ENCODE measurements around the gene RGS9.

The RGS9 gene

DNA sequence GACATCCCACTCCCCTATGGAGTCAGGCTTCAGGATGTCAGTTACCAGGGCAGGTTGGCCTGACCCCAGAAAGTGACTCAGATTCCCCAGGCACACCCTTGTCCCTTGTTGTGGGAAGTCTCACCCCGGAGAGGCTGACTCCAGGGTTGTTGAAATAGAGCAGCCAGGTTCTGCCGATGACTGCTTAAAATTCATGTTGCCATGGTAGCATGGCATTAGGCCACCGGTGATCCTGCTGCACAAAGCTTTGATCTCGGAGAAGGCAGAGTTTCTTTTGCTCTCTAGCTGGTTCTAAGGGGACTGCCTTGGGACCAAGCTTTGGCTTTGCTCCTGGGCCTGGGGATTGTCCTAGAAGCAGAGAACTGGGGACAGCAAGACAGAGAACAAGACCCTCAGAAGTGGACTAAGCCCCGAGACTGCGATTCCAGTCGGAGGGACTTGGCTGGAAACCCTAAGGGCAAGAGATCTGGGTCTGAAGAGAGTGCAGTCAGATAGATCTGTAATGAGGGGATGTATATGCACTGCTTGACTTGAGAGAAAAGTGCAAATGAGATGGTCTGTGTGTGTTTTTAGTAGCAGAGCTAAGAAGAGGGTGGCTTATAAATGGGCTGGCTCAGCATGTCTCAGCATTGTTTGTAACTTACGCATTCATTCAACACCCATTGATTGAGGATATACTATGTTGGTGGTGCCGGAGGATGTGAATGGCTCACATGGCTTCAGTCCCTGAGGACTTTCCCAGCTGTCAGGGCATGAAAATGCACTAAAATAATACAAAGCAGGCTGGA lies 106.9 kb downstream of the RGS9 start:
- Histone ChIP-seq H3K9me3 (ENCODE audit: insufficient read depth, low read length) (no peaks in the 10 kb centered on the region), H3K27ac (ENCODE audit: low read depth, low read length) (no peak overlapping the region), H4K20me1 (ENCODE audit: low read depth, low read length) (no peaks in the 10 kb centered on the region), H3K4me3 (ENCODE audit: insufficient read depth, low read length, poor library complexity, severe bottlenecking) (no peak overlapping the region), H3K36me3 (ENCODE audit: low read length) (no peaks in the 10 kb centered on the region), H3K9ac (ENCODE audit: low read length) (no peak overlapping the region), H3K79me2 (ENCODE audit: insufficient read depth, low read length) (no peaks in the 10 kb centered on the region), H3K9me2 (replicated peaks; ENCODE audit: insufficient read depth, low read length) (no peaks in the 10 kb centered on the region), H3F3A (ENCODE audit: insufficient read depth) (no peaks in the 10 kb centered on the region), H3K27me3 (ENCODE audit: low read length) (no peaks in the 10 kb centered on the region), H2AFZ (ENCODE audit: low read depth, low read length, severe bottlenecking) (no peak overlapping the region), H3K4me2 (ENCODE audit: low read depth, low read length, poor library complexity, severe bottlenecking) (no peak overlapping the region)
- TF ChIP-seq, protein P1, sequence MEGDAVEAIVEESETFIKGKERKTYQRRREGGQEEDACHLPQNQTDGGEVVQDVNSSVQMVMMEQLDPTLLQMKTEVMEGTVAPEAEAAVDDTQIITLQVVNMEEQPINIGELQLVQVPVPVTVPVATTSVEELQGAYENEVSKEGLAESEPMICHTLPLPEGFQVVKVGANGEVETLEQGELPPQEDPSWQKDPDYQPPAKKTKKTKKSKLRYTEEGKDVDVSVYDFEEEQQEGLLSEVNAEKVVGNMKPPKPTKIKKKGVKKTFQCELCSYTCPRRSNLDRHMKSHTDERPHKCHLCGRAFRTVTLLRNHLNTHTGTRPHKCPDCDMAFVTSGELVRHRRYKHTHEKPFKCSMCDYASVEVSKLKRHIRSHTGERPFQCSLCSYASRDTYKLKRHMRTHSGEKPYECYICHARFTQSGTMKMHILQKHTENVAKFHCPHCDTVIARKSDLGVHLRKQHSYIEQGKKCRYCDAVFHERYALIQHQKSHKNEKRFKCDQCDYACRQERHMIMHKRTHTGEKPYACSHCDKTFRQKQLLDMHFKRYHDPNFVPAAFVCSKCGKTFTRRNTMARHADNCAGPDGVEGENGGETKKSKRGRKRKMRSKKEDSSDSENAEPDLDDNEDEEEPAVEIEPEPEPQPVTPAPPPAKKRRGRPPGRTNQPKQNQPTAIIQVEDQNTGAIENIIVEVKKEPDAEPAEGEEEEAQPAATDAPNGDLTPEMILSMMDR (IDR thresholded peaks at IDR 0.05; ENCODE audit: insufficient read depth, low read length, poor library complexity, severe bottlenecking): no peak
- TF ChIP-seq EZH2phosphoT487 (conservative IDR thresholded peaks at IDR 0.05; ENCODE audit: low read length): no peak

DNA sequence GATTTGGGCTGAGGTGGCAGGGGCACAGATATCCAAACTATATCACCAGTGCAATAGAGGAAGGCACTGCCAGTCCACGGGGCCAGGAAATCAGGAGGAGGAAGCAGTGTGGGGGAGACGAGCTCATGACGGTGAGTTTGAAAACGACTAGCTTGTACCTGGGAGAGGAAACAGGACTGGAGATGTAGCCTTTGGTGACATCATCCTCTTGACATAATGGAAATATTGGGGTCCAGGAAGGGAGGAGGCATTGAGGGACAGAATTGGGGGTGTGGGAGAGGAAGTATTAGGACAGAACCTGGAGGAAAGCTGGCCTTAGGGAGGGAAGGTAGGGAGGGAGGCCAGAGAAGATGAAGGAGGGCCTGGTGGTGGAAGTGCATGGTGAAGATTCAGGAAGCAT lies 109.1 kb downstream of the RGS9 start:
- H3K9ac ChIP-seq (ENCODE audit: low read length): no peak overlapping the region
- H3K36me3 ChIP-seq (ENCODE audit: low read length): no peaks in the 10 kb centered on the region
- no peaks in the 10 kb centered on the region for H3K27me3 ChIP-seq (ENCODE audit: low read length)
- no peak overlapping the region for H3K27ac ChIP-seq (ENCODE audit: low read depth, low read length)
- no peaks in the 10 kb centered on the region for H3K79me2 ChIP-seq (ENCODE audit: insufficient read depth, low read length)
- TF ChIP-seq, protein P1 (IDR thresholded peaks at IDR 0.05; ENCODE audit: insufficient read depth, low read length, poor library complexity, severe bottlenecking): no peak
- no peak for TF ChIP-seq EZH2phosphoT487 (conservative IDR thresholded peaks at IDR 0.05; ENCODE audit: low read length)
- no peaks in the 10 kb centered on the region for H3K9me2 ChIP-seq (replicated peaks; ENCODE audit: insufficient read depth, low read length)
- no peaks in the 10 kb centered on the region for H4K20me1 ChIP-seq (ENCODE audit: low read depth, low read length)
- no peak overlapping the region for H2AFZ ChIP-seq (ENCODE audit: low read depth, low read length, severe bottlenecking)
- H3K9me3 ChIP-seq (ENCODE audit: insufficient read depth, low read length): no peaks in the 10 kb centered on the region
- no peak overlapping the region for H3K4me3 ChIP-seq (ENCODE audit: insufficient read depth, low read length, poor library complexity, severe bottlenecking)
- H3K4me2 ChIP-seq (ENCODE audit: low read depth, low read length, poor library complexity, severe bottlenecking): no peak overlapping the region
- no peaks in the 10 kb centered on the region for H3F3A ChIP-seq (ENCODE audit: insufficient read depth)

DNA sequence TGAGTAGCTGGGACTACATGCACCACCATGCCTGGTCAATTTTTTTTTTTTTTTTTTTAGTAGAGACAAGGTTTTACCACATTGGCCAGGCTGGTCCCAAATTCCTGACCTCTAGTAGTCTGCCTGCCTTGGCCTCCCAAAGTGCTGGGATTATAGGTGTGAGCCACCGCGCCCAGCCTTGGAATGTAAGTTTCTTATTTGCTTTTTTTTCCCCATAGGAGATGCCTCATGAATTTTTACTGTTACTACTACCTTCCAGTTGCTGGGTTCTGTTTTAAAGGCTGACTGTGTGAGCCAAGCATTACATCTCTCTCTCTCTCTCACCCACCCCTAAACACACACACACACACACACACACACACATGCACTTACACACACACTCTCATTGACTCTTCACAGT lies 112.6 kb downstream of the RGS9 start:
- Histone ChIP-seq H3K9me2 (replicated peaks; ENCODE audit: insufficient read depth, low read length) (no peaks in the 10 kb centered on the region), H3K27me3 (ENCODE audit: low read length) (no peaks in the 10 kb centered on the region; the same call in 1 of the 2 replicates), H3K36me3 (ENCODE audit: low read length) (no peaks in the 10 kb centered on the region), H4K20me1 (ENCODE audit: low read depth, low read length) (no peaks in the 10 kb centered on the region), H3K9ac (ENCODE audit: low read length) (no peak overlapping the region), H3K4me3 (ENCODE audit: insufficient read depth, low read length, poor library complexity, severe bottlenecking) (no peak overlapping the region), H3K27ac (ENCODE audit: low read depth, low read length) (no peak overlapping the region), H3K4me2 (ENCODE audit: low read depth, low read length, poor library complexity, severe bottlenecking) (no peak overlapping the region), H2AFZ (ENCODE audit: low read depth, low read length, severe bottlenecking) (no peak overlapping the region), H3K9me3 (ENCODE audit: insufficient read depth, low read length) (no peaks in the 10 kb centered on the region), H3F3A (ENCODE audit: insufficient read depth) (no peaks in the 10 kb centered on the region), H3K79me2 (ENCODE audit: insufficient read depth, low read length) (no peaks in the 10 kb centered on the region)
- TF ChIP-seq, protein P1 (IDR thresholded peaks at IDR 0.05; ENCODE audit: insufficient read depth, low read length, poor library complexity, severe bottlenecking): no peak
- TF ChIP-seq EZH2phosphoT487 (conservative IDR thresholded peaks at IDR 0.05; ENCODE audit: low read length): no peak

All from SU-DHL-6 (cell line).